Epithelial cell of proximal tubule (primary cell): Measurements from ENCODE around the gene KRR1. TPM values are rescaled to one million over a fixed set of nuclear protein-coding genes. Genes with fewer than 3 reads are reported as not detected.

Source experiments
- DNase-seq: peaks from one replicate; pipeline ENCODE4 v3.0.0-alpha.2; 2011; ENCODE audit warnings: low read depth
- H3K4me3 ChIP-seq: 2 replicates; pipeline ENCODE4 v1.5.1; 2011; ENCODE audit warnings: low read depth, mild to moderate bottlenecking, low read length
- CTCF ChIP-seq: conservative IDR thresholded peaks from 2 replicates; pipeline ENCODE4 v1.5.1; 2012; ENCODE audit warnings: low read depth, mild to moderate bottlenecking, low read length
- total RNA-seq: library from RNA; depleted of rRNA; stranded (reverse); fragments of >200 nt; gene quantifications from 2 replicates; pipeline ENCODE4 v1.2.3, GENCODE V29; 2015

Gene KRR1
- total RNA-seq, 1 donor from 2014 or later = 20.1 TPM

GRCh38 chr12:75478116-75478794, 33.2 kb downstream of the KRR1 start:
- no peak for TF ChIP-seq CTCF
- no peak overlapping the region for H3K4me3 ChIP-seq
- DNase-seq = no peak

- no peak for TF ChIP-seq CTCF
- DNase-seq = no peak
- no peak overlapping the region for H3K4me3 ChIP-seq
Measured at GRCh38 chr12:75477137-75477536, 34.3 kb downstream of the KRR1 start.

- no peak overlapping the region for H3K4me3 ChIP-seq
- no peak for TF ChIP-seq CTCF
- no peak for DNase-seq
Measured at GRCh38 chr12:75476071-75476470, 35.3 kb downstream of the KRR1 start.

GRCh38 chr12:75474116-75474515, 37.3 kb downstream of the KRR1 start:
- no peak for DNase-seq
- H3K4me3 ChIP-seq = no peak overlapping the region
- TF ChIP-seq CTCF = no peak

GRCh38 chr12:75471902-75472890, 39.2 kb downstream of the KRR1 start:
- DNase-seq = no peak
- TF ChIP-seq CTCF = no peak

GRCh38 chr12:75460204-75460603, 51.2 kb downstream of the KRR1 start:
- DNase-seq = no peak
- H3K4me3 ChIP-seq = no peak overlapping the region
- no peak for TF ChIP-seq CTCF

More at GRCh38 chr12:75471902-75472890, 39.2 kb downstream of the KRR1 start:
- H3K4me3 ChIP-seq = no peak overlapping the region
